ENCODE measurements around the gene ST3GAL5.
"Not testable (repeated sequence)": the region's sequence is repeated elsewhere in the genome, so short reads cannot be mapped to it uniquely, and the experiment has no call there.

Gene ST3GAL5

DNA sequence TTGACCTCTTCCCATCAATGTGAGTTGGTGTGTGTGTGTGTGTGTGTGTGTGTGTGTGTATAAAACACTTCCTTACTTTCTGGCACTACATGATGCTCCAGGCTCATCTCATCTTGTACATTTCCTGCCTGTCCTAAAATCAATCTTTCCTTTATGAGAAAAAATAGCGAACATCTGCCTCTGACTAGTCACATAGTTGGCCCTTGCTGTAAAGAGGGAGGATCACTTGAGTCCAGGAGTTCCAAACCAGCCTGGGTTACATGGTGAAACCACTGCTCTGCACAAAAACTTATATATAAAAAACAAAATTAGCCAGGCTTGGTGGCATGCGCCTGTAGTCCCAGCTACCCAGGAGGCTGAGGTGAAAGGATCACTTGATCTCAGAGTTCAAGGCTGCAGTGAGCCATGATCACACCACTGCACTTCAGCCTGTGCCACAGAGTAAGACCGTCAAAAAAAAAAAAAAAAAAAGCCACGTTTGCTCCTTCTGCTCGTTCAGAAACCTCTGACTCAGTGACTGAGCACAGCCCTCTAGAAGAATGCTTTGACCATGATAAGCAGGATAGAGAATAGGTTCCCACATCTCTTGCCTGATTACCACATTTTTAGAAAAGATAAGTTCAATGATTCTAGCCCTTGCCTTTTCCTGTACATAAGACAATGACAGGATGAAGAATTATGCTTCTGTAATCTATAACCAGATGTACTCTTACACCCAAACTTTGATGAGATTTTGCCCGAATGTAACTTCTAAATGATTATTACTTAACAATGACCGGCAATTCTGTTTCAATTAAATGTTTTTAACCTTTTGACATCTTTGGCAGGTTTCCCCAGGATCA is 45.2 kb upstream of the ST3GAL5 start:
- DNase-seq (ENCODE audit: low read depth) = peak; percentile 79
- H3K4me3 ChIP-seq (ENCODE audit: low read length) = no peak overlapping the region
- TF ChIP-seq, protein P1, sequence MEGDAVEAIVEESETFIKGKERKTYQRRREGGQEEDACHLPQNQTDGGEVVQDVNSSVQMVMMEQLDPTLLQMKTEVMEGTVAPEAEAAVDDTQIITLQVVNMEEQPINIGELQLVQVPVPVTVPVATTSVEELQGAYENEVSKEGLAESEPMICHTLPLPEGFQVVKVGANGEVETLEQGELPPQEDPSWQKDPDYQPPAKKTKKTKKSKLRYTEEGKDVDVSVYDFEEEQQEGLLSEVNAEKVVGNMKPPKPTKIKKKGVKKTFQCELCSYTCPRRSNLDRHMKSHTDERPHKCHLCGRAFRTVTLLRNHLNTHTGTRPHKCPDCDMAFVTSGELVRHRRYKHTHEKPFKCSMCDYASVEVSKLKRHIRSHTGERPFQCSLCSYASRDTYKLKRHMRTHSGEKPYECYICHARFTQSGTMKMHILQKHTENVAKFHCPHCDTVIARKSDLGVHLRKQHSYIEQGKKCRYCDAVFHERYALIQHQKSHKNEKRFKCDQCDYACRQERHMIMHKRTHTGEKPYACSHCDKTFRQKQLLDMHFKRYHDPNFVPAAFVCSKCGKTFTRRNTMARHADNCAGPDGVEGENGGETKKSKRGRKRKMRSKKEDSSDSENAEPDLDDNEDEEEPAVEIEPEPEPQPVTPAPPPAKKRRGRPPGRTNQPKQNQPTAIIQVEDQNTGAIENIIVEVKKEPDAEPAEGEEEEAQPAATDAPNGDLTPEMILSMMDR (conservative IDR thresholded peaks at IDR 0.05; ENCODE audit: low read length) = no peak

DNA sequence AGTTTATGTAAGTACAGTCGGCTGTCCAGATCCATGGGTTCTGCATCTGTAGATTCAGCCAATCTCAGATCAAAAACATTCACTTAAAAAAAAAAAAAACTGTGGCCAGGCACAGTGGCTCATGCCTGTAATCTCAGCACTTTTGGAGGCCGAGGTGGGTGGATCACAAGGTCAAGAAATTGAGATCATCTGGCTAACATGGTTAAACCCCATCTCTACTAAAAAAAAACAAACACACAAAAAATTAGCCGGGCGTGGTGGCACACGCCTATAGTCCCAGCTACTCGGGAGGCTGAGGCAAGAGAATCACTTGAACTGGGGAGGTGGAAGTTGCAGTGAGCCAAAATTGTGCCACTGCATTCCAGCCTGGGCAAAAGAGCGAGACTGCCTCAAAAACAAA is 42.4 kb upstream of the ST3GAL5 start:
- DNase-seq (ENCODE audit: low read depth); H3K4me3 ChIP-seq (ENCODE audit: low read length): not testable (repeated sequence)

DNA sequence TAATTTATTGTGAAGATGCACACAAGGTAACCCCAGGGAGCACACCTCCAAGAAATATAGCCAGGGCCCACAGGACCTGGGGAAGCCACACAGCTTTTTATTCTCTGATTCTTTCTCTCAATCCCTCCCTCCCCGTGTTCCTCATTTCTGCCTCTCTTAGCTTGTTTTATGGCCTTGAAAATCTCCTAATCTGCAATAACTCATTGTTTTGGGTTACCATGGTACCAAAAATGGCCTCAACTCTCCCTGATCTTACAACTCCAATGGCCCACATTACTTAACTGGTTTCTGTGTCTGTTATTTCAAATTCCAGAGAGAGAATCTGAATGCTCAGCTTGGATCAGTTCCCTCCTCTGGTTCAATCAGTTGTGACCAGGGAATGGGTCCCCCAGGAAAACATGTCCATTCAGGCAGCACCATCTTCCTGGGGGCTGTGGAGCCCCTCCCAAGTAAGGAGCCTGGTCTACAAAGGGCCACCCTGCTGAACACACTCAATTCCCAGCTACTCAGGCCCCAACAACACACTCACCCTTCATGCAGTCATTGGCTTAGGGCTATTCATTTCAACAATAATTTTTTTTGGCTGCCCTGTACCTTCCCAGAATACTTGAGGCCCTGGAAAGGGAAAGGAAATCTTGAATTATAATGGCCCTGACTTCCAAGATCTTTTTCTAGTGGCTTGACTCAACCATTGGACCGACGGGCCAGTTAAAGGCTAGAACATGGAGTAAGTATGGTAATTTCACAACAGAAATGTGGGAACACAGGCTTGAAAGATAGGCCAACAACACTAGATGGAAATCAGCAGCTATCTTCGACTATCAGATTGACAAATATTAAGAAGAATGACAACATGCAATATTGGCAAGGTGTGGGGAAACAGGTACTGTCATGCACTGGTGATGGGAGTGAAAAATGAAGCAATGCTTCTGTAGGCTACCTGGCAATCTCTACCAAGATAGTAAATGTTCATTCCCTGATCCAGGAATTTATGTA is 41.6 kb upstream of the ST3GAL5 start:
- no peak overlapping the region for H3K4me3 ChIP-seq (ENCODE audit: low read length)
- peak; percentile 30 for DNase-seq (ENCODE audit: low read depth)

DNA sequence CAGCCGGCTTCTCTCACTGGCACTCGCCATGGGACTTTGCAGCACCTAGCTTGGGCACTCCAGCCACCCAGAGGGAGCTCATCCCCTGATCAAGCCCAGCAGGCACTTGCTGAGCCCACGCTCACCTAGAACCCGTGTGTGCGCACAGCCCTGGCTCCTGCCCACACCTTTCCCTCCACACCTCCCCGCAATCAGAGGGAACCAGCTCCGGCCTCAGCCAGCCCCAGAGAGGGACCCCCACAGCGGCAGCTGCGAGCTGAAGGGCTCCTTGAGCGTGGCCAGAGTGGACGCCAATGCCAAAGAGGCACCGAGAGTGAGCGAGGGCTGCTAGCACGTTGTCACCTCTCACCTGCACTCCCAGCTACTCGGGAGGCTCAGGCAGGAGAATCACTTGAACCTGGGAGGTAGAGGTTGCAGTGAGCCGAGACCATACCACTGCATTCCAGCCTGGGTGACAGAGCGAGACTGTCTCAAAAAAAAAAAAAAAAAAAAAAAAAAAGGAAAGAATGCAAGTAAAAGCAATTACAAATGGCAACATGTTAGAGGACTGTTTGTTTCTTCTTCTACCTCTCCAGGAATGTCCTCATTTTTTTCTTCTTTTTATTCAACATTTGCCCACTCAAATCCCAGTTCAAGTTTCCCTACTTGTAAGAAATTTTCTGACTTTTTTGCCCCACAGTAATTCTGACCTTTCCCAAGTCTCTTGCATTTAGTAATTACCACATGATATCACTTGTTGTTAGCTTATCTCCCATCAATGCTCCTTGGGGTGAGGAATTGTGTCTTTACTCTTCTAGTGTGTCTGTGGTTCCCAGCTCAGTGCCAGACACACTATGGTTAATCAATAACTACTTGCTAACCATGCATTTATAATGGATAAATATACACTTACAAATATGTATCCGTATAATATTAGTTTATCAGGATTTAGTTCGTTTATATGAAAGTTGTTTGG is 40.6 kb upstream of the ST3GAL5 start:
- TF ChIP-seq, protein P1 (conservative IDR thresholded peaks at IDR 0.05; ENCODE audit: low read length) = no peak
- DNase-seq (ENCODE audit: low read depth) = no peak
- H3K4me3 ChIP-seq (ENCODE audit: low read length) = no peak overlapping the region

More for the DNA sequence above, 41.6 kb upstream of the ST3GAL5 start:
- TF ChIP-seq, protein P1 (conservative IDR thresholded peaks at IDR 0.05; ENCODE audit: low read length) = no peak

DNA sequence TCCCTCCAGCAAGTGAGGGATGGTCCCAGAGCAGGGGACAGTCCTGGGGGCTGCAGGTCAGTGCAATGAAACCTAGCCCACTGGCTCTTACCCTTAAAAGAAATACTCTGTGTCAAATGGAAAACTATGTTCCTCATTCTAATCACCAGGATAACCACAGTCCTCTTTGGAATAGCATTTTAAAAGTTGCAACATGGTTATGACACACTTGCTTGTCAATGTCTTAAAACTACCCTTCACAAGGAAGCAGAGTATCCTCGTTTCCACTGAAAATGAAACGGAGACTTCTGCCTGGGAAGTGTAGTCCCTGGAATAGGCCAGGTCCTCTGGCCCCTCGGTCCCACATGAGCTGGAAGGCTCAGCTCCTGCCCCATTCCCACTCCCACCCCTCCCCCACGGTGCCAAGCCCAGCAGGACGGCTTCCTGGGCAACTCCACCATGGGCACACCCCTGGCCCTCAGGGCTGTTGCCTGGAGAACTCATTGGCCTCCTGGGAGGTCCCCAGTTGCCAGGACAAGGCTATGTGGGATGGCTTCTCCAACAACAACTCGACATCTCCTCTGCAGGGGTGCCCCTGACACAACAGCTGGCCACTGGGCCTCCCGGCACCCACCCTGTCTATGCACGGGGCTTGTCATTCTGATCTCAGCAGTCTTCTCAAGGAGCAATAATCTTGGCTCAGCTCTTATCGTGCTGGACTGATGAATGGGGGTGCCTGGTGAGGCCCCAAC is 38.3 kb upstream of the ST3GAL5 start:
- DNase-seq (ENCODE audit: low read depth) = peak; percentile 43
- no peak overlapping the region for H3K4me3 ChIP-seq (ENCODE audit: low read length)
- TF ChIP-seq, protein P1 (conservative IDR thresholded peaks at IDR 0.05; ENCODE audit: low read length) = no peak

DNA sequence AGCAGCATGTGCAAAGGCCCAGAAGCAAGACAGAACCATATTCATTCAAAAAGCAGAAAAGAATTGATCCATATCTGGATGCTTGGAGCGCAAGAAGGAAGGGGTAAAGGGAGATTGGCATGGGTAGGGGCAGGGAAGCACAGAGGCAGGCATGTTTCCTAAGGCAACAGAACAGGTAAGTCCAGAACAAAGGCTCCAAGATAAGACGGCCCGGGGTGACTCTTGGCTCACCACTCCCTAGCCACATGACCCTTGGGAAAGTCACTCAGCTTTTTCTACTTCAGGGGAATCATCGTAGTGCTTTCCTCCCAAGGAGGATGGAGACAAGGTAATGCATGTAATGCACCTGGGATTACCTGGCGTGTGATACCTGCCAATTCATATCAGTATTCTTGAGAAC is 37.7 kb upstream of the ST3GAL5 start:
- DNase-seq (ENCODE audit: low read depth) = no peak
- TF ChIP-seq, protein P1 (conservative IDR thresholded peaks at IDR 0.05; ENCODE audit: low read length) = no peak
- H3K4me3 ChIP-seq (ENCODE audit: low read length) = no peak overlapping the region

Data from AG10803 (cell line).